Measurements from ENCODE around the gene SLK.

DNA sequence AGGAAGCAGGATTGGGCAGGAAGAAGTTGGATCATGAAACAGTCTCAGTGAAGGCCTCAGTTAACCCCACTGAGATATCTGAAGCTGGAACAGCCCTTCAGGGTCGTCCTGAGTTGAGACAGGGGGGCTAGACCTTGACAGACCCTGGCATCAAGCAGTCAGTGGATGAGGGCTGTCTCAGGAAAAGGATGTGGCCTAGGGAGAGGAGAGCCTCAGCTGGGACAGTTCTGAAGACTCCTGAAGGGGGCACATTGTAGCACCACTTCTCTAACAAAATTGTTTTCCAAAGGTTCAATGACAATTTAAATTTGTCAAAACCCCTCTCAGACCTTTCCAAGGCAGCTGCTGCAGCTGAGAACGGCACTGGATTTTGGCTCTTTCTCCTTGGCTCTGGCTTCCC lies 15.8 kb upstream of the SLK start:
- TF ChIP-seq, protein P1, sequence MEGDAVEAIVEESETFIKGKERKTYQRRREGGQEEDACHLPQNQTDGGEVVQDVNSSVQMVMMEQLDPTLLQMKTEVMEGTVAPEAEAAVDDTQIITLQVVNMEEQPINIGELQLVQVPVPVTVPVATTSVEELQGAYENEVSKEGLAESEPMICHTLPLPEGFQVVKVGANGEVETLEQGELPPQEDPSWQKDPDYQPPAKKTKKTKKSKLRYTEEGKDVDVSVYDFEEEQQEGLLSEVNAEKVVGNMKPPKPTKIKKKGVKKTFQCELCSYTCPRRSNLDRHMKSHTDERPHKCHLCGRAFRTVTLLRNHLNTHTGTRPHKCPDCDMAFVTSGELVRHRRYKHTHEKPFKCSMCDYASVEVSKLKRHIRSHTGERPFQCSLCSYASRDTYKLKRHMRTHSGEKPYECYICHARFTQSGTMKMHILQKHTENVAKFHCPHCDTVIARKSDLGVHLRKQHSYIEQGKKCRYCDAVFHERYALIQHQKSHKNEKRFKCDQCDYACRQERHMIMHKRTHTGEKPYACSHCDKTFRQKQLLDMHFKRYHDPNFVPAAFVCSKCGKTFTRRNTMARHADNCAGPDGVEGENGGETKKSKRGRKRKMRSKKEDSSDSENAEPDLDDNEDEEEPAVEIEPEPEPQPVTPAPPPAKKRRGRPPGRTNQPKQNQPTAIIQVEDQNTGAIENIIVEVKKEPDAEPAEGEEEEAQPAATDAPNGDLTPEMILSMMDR (conservative IDR thresholded peaks at IDR 0.05): no peak
- no peak for TF ChIP-seq ZFX (IDR thresholded peaks at IDR 0.05)

Measured in C4-2B (cell line).